BE2C (cell line): ENCODE data around the gene DMRTC2. TPM values are rescaled to one million over a fixed set of nuclear protein-coding genes. Genes with fewer than 3 reads are reported as not detected.

Experiments used
- DNase-seq: peaks from one replicate; pipeline ENCODE4 v3.0.0-alpha.2; 2020
- H3K27me3 ChIP-seq: fragments of 250-450 bp; sonication (Bioruptor Pico); 2 replicates; pipeline ENCODE4 v1.5.1; 2020; ENCODE audit warnings: mild to moderate bottlenecking
- H3K36me3 ChIP-seq: fragments of 250-450 bp; sonication (Bioruptor Pico); 2 replicates; pipeline ENCODE4 v1.5.1; 2020; ENCODE audit warnings: mild to moderate bottlenecking
- H3K4me1 ChIP-seq: fragments of 250-450 bp; sonication (Bioruptor Pico); 2 replicates; pipeline ENCODE4 v1.5.1; 2020
- H3K4me3 ChIP-seq: 2 replicates; pipeline ENCODE4 v1.5.1; 2011; ENCODE audit warnings: low read depth, low read length
- H3K9me3 ChIP-seq: fragments of 250-450 bp; sonication (Bioruptor Pico); 2 replicates; pipeline ENCODE4 v1.5.1; 2020
- CTCF ChIP-seq: IDR thresholded peaks from 2 replicates; pipeline ENCODE4 v1.5.1; 2012; ENCODE audit warnings: mild to moderate bottlenecking, low read depth, low read length
- polyA plus RNA-seq: library from polyadenylated mRNA; unstranded; fragments of >200 nt; gene quantifications from one replicate; pipeline ENCODE4 v1.2.1, GENCODE V29; 2012; ENCODE audit warnings: low read depth, missing spikeins; ENCODE audit not compliant: insufficient read length, insufficient read depth

The DMRTC2 gene
- not detected for polyA plus RNA-seq

GRCh38 chr19:41845001-41845050 is at the start of gene DMRTC2:
Gene DMRTC2, plus strand, starts transcription at chr19:41845042. Its CDS starts 2,387 bp downstream, at chr19:41847429.
- peaks cover 22% of the 10 kb centered on the region for H3K27me3 ChIP-seq
- H3K36me3 ChIP-seq, result no peaks in the 10 kb centered on the region
- H3K9me3 ChIP-seq, result no peaks in the 10 kb centered on the region
- H3K4me3 ChIP-seq, result no peak within 1 kb of the TSS
- no peak for TF ChIP-seq CTCF
- no peaks in the 10 kb centered on the region for H3K4me1 ChIP-seq
- no peak for DNase-seq

DNA sequence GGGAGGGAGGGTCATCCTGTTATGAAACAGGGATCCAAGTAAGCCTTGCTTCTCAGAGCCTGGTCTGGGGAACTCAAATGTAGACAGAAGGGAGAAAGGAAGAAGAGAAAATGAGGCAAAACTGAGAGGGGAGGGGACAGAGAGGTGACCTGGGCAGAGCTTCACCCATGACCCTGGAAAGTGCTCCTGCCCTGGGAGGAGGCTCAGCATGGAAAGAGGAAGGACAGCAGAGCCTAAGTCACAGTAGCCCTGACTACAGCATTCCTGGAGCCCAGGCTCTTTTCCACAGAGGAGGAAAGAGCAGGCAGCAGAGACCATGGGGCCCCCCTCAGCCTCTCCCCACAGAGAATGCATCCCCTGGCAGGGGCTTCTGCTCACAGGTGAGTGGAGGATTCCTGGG is 48.5 kb upstream of the DMRTC2 start, which contains the start of gene CEACAM3:
Gene CEACAM3 (plus strand): TSS at position 226 of the 400 bp plus-strand sequence. CDS start 91 bp downstream, at position 317.
- DNase-seq, result no peak
- Histone ChIP-seq H3K36me3 (no peaks in the 10 kb centered on the region), H3K9me3 (no peaks in the 10 kb centered on the region), H3K27me3 (peaks cover 21% of the 10 kb centered on the region), H3K4me1 (no peaks in the 10 kb centered on the region), H3K4me3 (no peak within 1 kb of the TSS)
- no peak for TF ChIP-seq CTCF

DNA sequence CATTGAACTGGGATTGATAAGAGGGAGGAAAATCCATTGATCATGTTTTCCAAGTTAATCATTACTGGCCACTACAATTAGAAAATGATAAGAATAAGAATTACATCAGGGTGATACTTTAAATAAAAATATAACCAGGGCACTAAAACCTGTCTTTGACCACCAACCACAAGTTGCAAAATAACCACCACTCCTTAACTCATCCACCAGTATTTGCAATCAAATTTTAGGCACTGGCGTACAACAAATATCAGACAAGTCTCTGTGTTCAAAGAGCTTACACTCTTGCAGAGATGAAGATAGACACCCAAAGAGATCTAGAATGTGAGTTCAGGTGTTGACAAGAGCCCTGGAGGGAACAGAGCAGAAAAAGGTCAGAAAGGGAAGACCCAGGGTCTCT is 47.9 kb upstream of the DMRTC2 start:
- DNase-seq, result no peak
- Histone ChIP-seq H3K9me3 (no peaks in the 10 kb centered on the region), H3K4me3 (no peak overlapping the region), H3K36me3 (no peaks in the 10 kb centered on the region), H3K27me3 (peaks cover 17% of the 10 kb centered on the region), H3K4me1 (no peaks in the 10 kb centered on the region)
- no peak for TF ChIP-seq CTCF

GRCh38 chr19:41799444-41800000 is 45.3 kb upstream of the DMRTC2 start:
- TF ChIP-seq CTCF, result no peak
- no peak for DNase-seq
- no peak overlapping the region for H3K4me3 ChIP-seq
- no peaks in the 10 kb centered on the region for H3K9me3 ChIP-seq
- no peaks in the 10 kb centered on the region for H3K4me1 ChIP-seq
- H3K36me3 ChIP-seq, result no peaks in the 10 kb centered on the region
- H3K27me3 ChIP-seq, result peaks cover 21% of the 10 kb centered on the region; the same call in 1 of the 2 replicates

GRCh38 chr19:41801031-41801430 is 43.8 kb upstream of the DMRTC2 start:
- no peak for DNase-seq
- H3K27me3 ChIP-seq, result peaks cover 25% of the 10 kb centered on the region
- no peaks in the 10 kb centered on the region for H3K36me3 ChIP-seq
- TF ChIP-seq CTCF, result no peak
- H3K9me3 ChIP-seq, result no peaks in the 10 kb centered on the region
- H3K4me3 ChIP-seq, result no peak overlapping the region
- no peaks in the 10 kb centered on the region for H3K4me1 ChIP-seq

- H3K9me3 ChIP-seq, result no peaks in the 10 kb centered on the region
- no peaks in the 10 kb centered on the region for H3K4me1 ChIP-seq
- TF ChIP-seq CTCF, result no peak
- DNase-seq, result no peak
- no peaks in the 10 kb centered on the region for H3K36me3 ChIP-seq
- no peak overlapping the region for H3K4me3 ChIP-seq
- peaks cover 29% of the 10 kb centered on the region for H3K27me3 ChIP-seq
Measured at GRCh38 chr19:41801792-41802211, 43.0 kb upstream of the DMRTC2 start.
